Esophagus muscularis mucosa (tissue), 4 donors: ENCODE data around the gene MAP1A.

Source experiments
- CTCF ChIP-seq, 3 experiments: fragments of 200-600 bp in 2 of 3; fragments of 450-650 bp in 1 of 3; sonication (generic) in 2 of 3; IDR thresholded peaks; one replicate each; pipeline ENCODE4 v1.5.1; 2017 to 2019; ENCODE audit warnings: antibody characterized with exemption in 3 of 3, mild to moderate bottlenecking in 2 of 3, moderate library complexity in 1 of 3
- EP300 ChIP-seq: sonication (generic); formaldehyde crosslinking; IDR thresholded peaks from one replicate; pipeline ENCODE4 v1.6.1; 2017; ENCODE audit warnings: antibody characterized with exemption
- POLR2A ChIP-seq: fragments of 450-650 bp; IDR thresholded peaks from one replicate; pipeline ENCODE4 v1.6.1; 2017; ENCODE audit warnings: antibody characterized with exemption, moderate library complexity, mild to moderate bottlenecking, low read depth
- POLR2AphosphoS5 ChIP-seq, 2 donors: sonication (generic); formaldehyde crosslinking; IDR thresholded peaks; one replicate each; pipeline ENCODE4 v1.6.1; 2017; ENCODE audit warnings: antibody characterized with exemption in 2 of 2

- TF ChIP-seq POLR2A (no peak), CTCF (IDR thresholded peaks at IDR 0.05) (no peak), POLR2AphosphoS5 (IDR thresholded peaks at IDR 0.05) (no peak), EP300 (no peak)
These were observed 33.0 kb upstream of the MAP1A start for GRCh38 chr15:43484455-43484854.
